Stomach (tissue), 4 donors: ENCODE results near the gene PROC.

Experiments used
- CTCF ChIP-seq, 7 experiments: fragments of 450-650 bp in 4 of 7; fragments of 200-600 bp in 3 of 7; sonication (generic) in 3 of 7; IDR thresholded peaks; one replicate each; pipeline ENCODE4 v1.5.1; 2016 to 2019; ENCODE audit warnings: antibody characterized with exemption in 7 of 7, control low read depth in 2 of 7, mild to moderate bottlenecking in 1 of 7
- POLR2A ChIP-seq, 4 donors: fragments of 450-650 bp; IDR thresholded peaks; one replicate each; pipeline ENCODE4 v1.6.1; 2016; ENCODE audit warnings: antibody characterized with exemption in 4 of 4, control low read depth in 2 of 4, mild to moderate bottlenecking in 1 of 4, moderate library complexity in 1 of 4
- POLR2AphosphoS5 ChIP-seq, 3 donors: sonication (generic); formaldehyde crosslinking; IDR thresholded peaks; one replicate each; pipeline ENCODE4 v1.6.1; 2016; ENCODE audit warnings: antibody characterized with exemption in 3 of 3

GRCh38 chr2:127428057-127428814 is 10.0 kb downstream of the PROC start:
- TF ChIP-seq POLR2A (IDR thresholded peaks at IDR 0.05) (no peak), CTCF (IDR thresholded peaks at IDR 0.05) (no peak), POLR2AphosphoS5 (IDR thresholded peaks at IDR 0.05) (no peak)
